Prostate gland (tissue), 2 donors: ENCODE measurements around the gene SMIM20.

ENCODE experiments used
- POLR2A ChIP-seq: fragments of 450-650 bp; IDR thresholded peaks from one replicate; pipeline ENCODE4 v1.6.1; 2016; ENCODE audit warnings: antibody characterized with exemption, mild to moderate bottlenecking
- TF ChIP-seq, protein P1 (sequence below), 4 experiments: fragments of 200-600 bp in 2 of 4; fragments of 450-650 bp in 2 of 4; sonication (generic) in 2 of 4; IDR thresholded peaks; 1 replicate in 3 of 4; 2 replicates in 1 of 4; pipeline ENCODE4 v1.5.1; 2016 to 2019; ENCODE audit warnings: antibody characterized with exemption in 4 of 4, mild to moderate bottlenecking in 2 of 4, moderate library complexity in 2 of 4

GRCh38 chr4:25926462-25926861 is 12.4 kb downstream of the SMIM20 start:
- TF ChIP-seq, protein P1, sequence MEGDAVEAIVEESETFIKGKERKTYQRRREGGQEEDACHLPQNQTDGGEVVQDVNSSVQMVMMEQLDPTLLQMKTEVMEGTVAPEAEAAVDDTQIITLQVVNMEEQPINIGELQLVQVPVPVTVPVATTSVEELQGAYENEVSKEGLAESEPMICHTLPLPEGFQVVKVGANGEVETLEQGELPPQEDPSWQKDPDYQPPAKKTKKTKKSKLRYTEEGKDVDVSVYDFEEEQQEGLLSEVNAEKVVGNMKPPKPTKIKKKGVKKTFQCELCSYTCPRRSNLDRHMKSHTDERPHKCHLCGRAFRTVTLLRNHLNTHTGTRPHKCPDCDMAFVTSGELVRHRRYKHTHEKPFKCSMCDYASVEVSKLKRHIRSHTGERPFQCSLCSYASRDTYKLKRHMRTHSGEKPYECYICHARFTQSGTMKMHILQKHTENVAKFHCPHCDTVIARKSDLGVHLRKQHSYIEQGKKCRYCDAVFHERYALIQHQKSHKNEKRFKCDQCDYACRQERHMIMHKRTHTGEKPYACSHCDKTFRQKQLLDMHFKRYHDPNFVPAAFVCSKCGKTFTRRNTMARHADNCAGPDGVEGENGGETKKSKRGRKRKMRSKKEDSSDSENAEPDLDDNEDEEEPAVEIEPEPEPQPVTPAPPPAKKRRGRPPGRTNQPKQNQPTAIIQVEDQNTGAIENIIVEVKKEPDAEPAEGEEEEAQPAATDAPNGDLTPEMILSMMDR (IDR thresholded peaks at IDR 0.05) = no peak
- TF ChIP-seq POLR2A = no peak
